Esophagus squamous epithelium (tissue), 5 donors: Measurements from ENCODE around the gene PPY. TPM values are rescaled to one million over a fixed set of nuclear protein-coding genes. Genes with fewer than 3 reads are reported as not detected.
"Not testable (repeated sequence)": the region's sequence is repeated elsewhere in the genome, so short reads cannot be mapped to it uniquely, and the experiment has no call there.

ENCODE experiments used
- DNase-seq: peaks from one replicate; lab custom pipeline; 2025; lab: John Stamatoyannopoulos, UW
- H3K27ac ChIP-seq, 4 donors: fragments of 200-600 bp; sonication (generic); one replicate each; pipeline ENCODE4 v1.5.1; 2016 to 2019; ENCODE audit warnings: mild to moderate bottlenecking in 1 of 4
- H3K27me3 ChIP-seq, 4 donors: fragments of 200-600 bp; sonication (generic); 1 replicate in 3 of 4; 2 replicates in 1 of 4; pipeline versions ENCODE4 v1.5.1 to v1.6.0; 2017 to 2021; ENCODE audit warnings: antibody characterized with exemption in 1 of 4
- H3K36me3 ChIP-seq, 3 donors: fragments of 200-600 bp; sonication (generic); one replicate each; pipeline ENCODE4 v1.5.1; 2016 to 2019
- H3K4me1 ChIP-seq, 3 donors: fragments of 200-600 bp; sonication (generic); one replicate each; pipeline ENCODE4 v1.5.1; 2017 to 2019
- H3K4me3 ChIP-seq, 4 donors: fragments of 200-600 bp; sonication (generic); 1 replicate in 3 of 4; 2 replicates in 1 of 4; pipeline ENCODE4 v1.5.1; 2016 to 2019; ENCODE audit warnings: mild to moderate bottlenecking in 2 of 4, moderate library complexity in 1 of 4
- H3K9me3 ChIP-seq, 3 donors: fragments of 200-600 bp; sonication (generic); one replicate each; pipeline ENCODE4 v1.5.1; 2016 to 2019
- CTCF ChIP-seq, 6 experiments: fragments of 450-650 bp in 4 of 6; fragments of 200-600 bp in 2 of 6; sonication (generic) in 2 of 6; IDR thresholded peaks; one replicate each; pipeline ENCODE4 v1.5.1; 2016 to 2019; ENCODE audit warnings: antibody characterized with exemption in 6 of 6, mild to moderate bottlenecking in 4 of 6, moderate library complexity in 4 of 6
- POLR2A ChIP-seq, 4 donors: fragments of 450-650 bp; IDR thresholded peaks; one replicate each; pipeline ENCODE4 v1.6.1; 2017; ENCODE audit warnings: antibody characterized with exemption in 4 of 4, mild to moderate bottlenecking in 4 of 4, moderate library complexity in 3 of 4
- WGBS, 2 donors: methylation state at CpG; one replicate each; pipeline ENCODE4 v1.1.5; 2018; 5-methylcytosine and 5-hydroxymethylcytosine counted together
- intact Hi-C: fragments of 100-400 bp; cut with DNase I; formaldehyde crosslinking; loops from one replicate; pipeline ENCODE4 v1.15.0; 2022
- total RNA-seq, 4 donors: library from RNA; depleted of rRNA; stranded (reverse); fragments of >200 nt; gene quantifications; one replicate each; pipeline ENCODE4 v1.1.0, GENCODE V29; 2016
- donor health status: DM: yes; HTN: yes; CAD: no.

The PPY gene
- total RNA-seq, 4 donors from 2014 or later: not detected

GRCh38 chr17:43966276-43966675 lies 24.0 kb upstream of the PPY start:
- peaks cover 0 to 10% (median 0%) of the 10 kb centered on the region in 3 donors for H3K4me1 ChIP-seq
- peaks cover 0 to 18% (median 0%) of the 10 kb centered on the region in 4 donors for H3K27me3 ChIP-seq
- H3K9me3 ChIP-seq: no peaks in the 10 kb centered on the region
- no peak overlapping the region for H3K4me3 ChIP-seq
- 43 to 57% methylated on average over 3 of the region's 3 CpGs for WGBS, 2 donors
- intact Hi-C loops: no loop called here
- no peak overlapping the region for H3K27ac ChIP-seq
- no peak for DNase-seq
- no peaks in the 10 kb centered on the region for H3K36me3 ChIP-seq
- no peak for TF ChIP-seq CTCF (IDR thresholded peaks at IDR 0.05)

- H3K27me3 ChIP-seq: peaks cover 0 to 34% (median 0%) of the 10 kb centered on the region in 4 donors
- WGBS, 2 donors: 48 to 59% methylated on average over 7 of the region's 7 CpGs
- intact Hi-C loops: no loop called here
- DNase-seq: no peak
- no peaks in the 10 kb centered on the region for H3K9me3 ChIP-seq
- H3K36me3 ChIP-seq: no peaks in the 10 kb centered on the region
- TF ChIP-seq CTCF (IDR thresholded peaks at IDR 0.05) (no peak), POLR2A (IDR thresholded peaks at IDR 0.05) (no peak)
- H3K4me3 ChIP-seq: no peak overlapping the region
- H3K4me1 ChIP-seq: peaks cover 0 to 4% (median 0%) of the 10 kb centered on the region in 3 donors
- no peak overlapping the region for H3K27ac ChIP-seq
These were observed 20.2 kb upstream of the PPY start for GRCh38 chr17:43962479-43962878.

GRCh38 chr17:43961954-43962353 lies 19.7 kb upstream of the PPY start:
- no peak overlapping the region for H3K4me3 ChIP-seq
- intact Hi-C loops: no loop called here
- no peak for DNase-seq
- no peak for TF ChIP-seq CTCF (IDR thresholded peaks at IDR 0.05)
- no peak for TF ChIP-seq POLR2A (IDR thresholded peaks at IDR 0.05)
- 79 to 90% methylated on average over 2 of the region's 2 CpGs for WGBS, 2 donors
- peaks cover 0 to 34% (median 0%) of the 10 kb centered on the region in 4 donors for H3K27me3 ChIP-seq
- H3K27ac ChIP-seq: no peak overlapping the region
- no peaks in the 10 kb centered on the region for H3K4me1 ChIP-seq
- H3K9me3 ChIP-seq: no peaks in the 10 kb centered on the region
- H3K36me3 ChIP-seq: no peaks in the 10 kb centered on the region

- intact Hi-C loops, H3K36me3 ChIP-seq, H3K4me3 ChIP-seq, H3K4me1 ChIP-seq, DNase-seq, H3K9me3 ChIP-seq, H3K27ac ChIP-seq: not testable (repeated sequence)
- peaks cover 0 to 39% (median 0%) of the 10 kb centered on the region in 4 donors for H3K27me3 ChIP-seq
- 85 to 88% methylated on average over 6 of the region's 6 CpGs for WGBS, 2 donors
These were observed 19.0 kb upstream of the PPY start for GRCh38 chr17:43961292-43961691.

- intact Hi-C loops: no loop called here
- no peak for TF ChIP-seq POLR2A (IDR thresholded peaks at IDR 0.05)
- no peak for TF ChIP-seq CTCF (IDR thresholded peaks at IDR 0.05)
- Histone ChIP-seq H3K36me3 (no peaks in the 10 kb centered on the region), H3K27me3 (peaks cover 0 to 59% (median 0%) of the 10 kb centered on the region in 4 donors), H3K27ac (no peak overlapping the region), H3K9me3 (no peaks in the 10 kb centered on the region), H3K4me3 (no peak overlapping the region), H3K4me1 (no peaks in the 10 kb centered on the region)
- DNase-seq: no peak
- WGBS, 2 donors: 27 to 58% methylated on average over 2 of the region's 2 CpGs
These were observed 16.6 kb upstream of the PPY start for GRCh38 chr17:43958748-43959352.
